Right renal cortex interstitium (tissue), 3 donors: Measurements from ENCODE around the gene FKBP1A. TPM values are rescaled to one million over a fixed set of nuclear protein-coding genes. Genes with fewer than 3 reads are reported as not detected.
"Not testable (repeated sequence)": the region's sequence is repeated elsewhere in the genome, so short reads cannot be mapped to it uniquely, and the experiment has no call there.

Source experiments
- DNase-seq, 3 donors: peaks; one replicate each; pipeline ENCODE4 v3.0.0-alpha.2; 2013; ENCODE audit warnings: low read depth in 3 of 3, low spot score in 2 of 3
- polyA plus RNA-seq, 3 donors: library from polyadenylated mRNA; unstranded; fragments of 120-200 nt; gene quantifications; one replicate each; pipeline ENCODE4 v1.2.1, GENCODE V29; 2013; ENCODE audit not compliant: insufficient read length in 3 of 3

Gene FKBP1A
- polyA plus RNA-seq, 3 donors, result 388 to 407 (median 406) TPM

GRCh38 chr20:1369970-1370369 is 22.9 kb downstream of the FKBP1A start:
- DNase-seq, result no peak

DNA sequence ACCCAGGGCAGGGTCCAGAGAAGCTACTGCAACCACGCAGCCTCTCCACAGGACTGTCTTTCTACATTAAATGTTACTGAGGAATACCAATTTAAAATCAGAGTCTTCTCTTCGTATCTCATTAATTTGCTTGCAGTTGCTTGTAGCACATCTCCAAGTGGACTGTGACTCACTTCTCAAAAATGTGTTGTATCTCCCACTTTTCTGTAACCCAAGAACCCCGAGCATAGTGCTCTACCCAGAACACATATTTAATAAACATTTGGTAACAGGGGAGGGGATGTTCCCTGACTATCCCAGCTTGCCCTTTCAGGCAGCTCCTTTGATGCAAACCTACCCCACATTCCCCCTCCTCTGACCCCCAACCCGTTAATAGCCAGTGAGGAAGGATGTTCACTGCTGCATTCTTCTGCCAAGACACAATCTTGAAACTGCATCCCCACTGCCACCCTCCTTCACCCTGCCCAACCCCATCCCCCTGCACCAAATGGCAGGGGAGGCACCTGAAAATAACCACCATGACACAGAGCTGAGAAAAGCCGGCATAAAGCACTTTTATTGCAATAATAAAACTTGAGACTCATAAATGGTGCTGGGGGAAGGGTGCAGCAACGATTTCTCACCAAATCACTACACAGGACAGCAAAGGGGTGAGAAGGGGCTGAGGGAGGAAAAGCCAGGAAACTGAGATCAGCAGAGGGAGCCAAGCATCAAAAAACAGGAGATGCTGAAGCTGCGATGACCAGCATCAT is 24.2 kb downstream of the FKBP1A start:
- no peak for DNase-seq

DNA sequence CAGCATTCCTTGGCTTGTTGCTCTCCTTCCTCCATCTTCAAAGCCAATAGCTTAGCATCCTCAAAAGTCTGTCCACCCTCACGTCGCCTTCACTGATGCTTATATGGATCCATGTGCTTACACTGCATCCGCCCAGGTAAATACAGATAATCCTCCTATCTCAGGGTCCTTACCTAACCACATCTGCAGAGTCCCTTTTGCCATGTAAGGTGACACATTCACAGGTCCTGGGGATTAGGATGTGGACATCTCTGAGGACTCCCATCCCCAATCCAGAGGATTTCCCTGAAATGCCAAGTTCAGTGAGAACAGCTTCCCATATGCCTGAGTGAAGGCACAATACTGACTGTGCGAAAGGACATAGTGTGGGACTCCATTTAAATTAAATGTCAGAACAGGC is 25.4 kb downstream of the FKBP1A start:
- DNase-seq, result no peak

GRCh38 chr20:1364106-1364505 is 28.7 kb downstream of the FKBP1A start:
- no peak for DNase-seq

GRCh38 chr20:1363522-1363921 is 29.3 kb downstream of the FKBP1A start:
- DNase-seq, result no peak

GRCh38 chr20:1362484-1362883 is 30.4 kb downstream of the FKBP1A start:
- no peak for DNase-seq

DNA sequence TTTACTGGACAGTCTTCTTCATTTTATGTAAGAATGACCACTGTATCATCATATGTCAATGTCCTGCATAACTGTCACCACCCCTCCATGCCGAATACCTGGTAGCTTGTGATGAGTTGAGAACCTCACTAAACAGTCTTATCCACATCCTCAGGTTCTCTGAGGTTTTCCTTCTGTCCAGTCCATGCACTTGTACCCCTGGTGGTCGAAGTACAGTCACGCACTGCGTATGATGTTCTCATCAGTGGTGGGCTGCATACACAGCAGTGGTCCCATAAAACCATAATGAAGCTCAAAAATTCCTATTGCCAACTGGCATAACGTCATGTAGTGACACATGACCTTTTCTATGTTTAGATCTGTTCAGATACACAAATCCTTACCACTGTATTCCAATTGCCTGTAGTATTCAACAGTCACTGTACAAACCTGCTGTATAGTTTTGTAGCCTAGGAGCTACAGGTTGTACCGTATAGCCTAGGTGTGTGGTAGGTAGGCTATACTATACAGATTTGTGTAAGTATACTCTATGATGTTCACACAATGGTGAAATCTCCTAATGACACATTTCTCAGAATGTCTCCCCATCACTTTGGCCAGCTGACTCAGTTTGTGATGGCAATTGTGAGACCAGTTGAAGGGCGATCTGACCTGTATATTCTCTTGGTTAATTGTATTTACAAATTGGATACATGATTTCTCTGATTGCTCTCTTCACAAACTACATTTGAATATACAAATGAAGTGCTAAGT is 32.6 kb downstream of the FKBP1A start:
- DNase-seq, result no peak

GRCh38 chr20:1357921-1358671 is 34.8 kb downstream of the FKBP1A start:
- no peak for DNase-seq

DNA sequence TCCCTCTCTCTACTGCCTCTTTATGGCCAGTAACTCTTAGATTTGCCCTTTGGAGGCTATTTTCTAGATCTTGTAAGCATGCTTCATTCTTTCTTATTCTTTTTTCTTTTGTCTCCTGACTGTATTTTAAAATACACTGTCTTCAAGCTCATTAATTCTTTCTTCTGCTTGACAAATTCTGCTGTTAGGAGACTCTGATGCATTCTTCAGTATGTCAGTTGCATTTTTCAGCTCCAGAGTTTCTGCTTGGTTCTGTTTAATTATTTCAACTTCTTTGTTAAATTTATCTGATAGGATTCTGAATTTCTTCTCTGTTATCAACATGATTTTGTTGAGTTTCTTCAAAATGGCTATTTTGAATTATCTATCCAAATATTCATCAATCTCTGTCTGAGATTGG is 38.9 kb downstream of the FKBP1A start:
- DNase-seq, result no peak

DNA sequence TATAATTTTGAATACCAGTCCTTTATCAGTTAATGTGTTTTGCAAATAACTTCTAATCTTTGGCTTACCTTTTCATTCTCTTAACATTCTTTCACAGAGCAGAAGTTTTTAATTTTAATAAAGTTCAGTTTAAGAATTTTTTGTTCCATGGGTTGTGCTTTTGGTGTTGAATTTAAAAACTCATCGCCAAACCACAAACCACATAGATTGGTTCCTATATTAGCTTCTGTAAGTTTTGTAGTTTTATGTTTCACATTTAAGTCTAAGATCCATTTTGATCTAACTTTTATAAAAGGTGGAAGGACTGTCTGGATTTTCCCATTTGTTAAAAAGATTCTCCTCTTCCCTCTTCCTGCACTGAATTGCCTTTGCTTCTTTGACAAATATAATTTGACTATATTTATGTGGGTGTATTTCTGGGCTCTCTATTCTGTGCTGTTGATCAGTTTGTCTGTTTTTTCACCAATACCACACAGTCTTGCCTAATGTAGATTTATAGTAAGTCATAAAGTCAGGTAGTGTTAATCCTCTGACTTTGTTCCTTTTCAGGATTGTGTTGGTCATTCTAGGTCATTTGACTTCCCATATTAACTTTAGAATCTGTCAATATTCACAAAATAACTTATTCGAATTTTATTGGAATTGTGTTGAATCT is 46.4 kb downstream of the FKBP1A start:
- no peak for DNase-seq

DNA sequence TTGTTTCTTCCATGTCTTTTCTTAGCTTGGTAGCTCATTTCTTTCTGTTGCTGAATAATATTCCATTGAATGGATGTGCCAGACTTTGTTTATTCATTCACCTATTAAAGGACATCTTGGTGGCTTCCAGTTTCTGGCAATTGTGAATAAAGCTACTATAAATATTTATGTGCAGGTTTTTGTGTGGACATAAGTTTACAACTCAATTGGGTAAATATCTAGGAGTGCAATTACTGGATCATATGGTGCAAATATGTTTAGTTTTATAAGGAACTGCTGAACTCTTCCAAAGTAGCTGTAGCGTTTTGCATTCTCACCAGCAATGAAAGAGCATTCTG is 47.1 kb downstream of the FKBP1A start:
- DNase-seq, result no peak

GRCh38 chr20:1345030-1345755 is 47.7 kb downstream of the FKBP1A start:
- DNase-seq, result no peak

DNA sequence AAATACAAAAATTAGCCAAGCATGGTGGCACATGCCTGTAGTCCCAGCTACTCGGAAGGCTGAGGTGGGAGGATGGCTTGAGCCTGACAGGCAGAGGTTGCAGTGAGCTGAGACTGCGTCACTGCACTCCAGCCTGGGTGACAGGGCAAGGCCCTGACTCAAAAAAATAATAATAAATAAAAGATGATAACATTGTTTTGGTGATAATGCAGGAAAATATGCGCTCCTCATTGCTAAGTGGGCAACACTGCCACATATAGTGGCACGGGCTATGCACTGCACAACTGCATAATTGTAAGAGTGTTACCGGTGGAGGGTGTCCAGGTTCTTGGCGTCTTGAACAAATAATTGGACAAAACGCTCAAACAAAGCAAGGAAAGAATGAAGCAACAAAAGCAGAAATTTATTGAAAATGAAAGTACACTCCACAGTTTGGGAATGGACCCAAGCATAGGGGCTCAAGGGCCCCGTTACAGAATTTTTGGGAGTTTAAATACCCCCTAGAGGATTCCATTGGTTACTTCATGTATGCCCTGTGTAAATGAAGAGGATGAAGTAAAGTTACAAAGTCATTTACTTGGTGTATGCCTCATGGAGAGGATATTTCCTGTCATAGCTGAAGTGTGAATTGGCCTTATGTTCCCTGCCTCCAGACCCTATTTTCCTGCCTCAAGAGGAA is 49.3 kb downstream of the FKBP1A start:
- DNase-seq, result not testable (repeated sequence)

DNA sequence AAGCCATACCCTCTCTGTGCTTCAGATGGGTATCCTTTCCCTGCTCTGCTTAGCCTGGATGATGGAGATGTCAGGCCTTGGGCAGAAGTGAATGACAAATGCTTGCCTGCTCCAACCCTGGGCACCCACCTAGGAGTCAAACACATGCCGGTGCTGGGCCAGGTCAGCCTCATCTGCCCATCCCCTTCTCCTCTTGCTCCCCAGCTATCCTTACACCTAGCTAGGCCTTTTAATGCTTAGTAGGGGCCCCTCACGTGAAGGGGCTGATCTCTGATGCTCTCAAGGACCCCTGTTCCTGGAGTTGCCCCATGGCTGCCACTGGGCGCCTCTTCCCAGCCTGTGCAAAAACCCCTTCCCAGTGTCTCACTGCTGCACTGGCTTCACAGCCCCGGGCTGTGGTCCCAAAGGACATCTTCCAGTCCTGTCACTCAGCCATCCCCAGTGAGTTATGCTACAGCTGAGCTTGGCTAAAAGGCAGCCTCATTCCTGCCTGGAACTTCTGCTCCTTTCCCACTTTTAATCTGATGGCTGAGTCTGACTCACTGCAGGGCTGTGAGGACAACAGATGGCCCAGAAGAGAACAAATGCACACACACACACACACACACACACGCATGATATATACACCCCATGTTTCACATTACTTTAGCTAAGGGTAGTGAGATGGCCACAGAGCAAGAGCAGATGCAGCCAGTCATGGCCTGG is 51.1 kb downstream of the FKBP1A start:
- DNase-seq, result no peak

DNA sequence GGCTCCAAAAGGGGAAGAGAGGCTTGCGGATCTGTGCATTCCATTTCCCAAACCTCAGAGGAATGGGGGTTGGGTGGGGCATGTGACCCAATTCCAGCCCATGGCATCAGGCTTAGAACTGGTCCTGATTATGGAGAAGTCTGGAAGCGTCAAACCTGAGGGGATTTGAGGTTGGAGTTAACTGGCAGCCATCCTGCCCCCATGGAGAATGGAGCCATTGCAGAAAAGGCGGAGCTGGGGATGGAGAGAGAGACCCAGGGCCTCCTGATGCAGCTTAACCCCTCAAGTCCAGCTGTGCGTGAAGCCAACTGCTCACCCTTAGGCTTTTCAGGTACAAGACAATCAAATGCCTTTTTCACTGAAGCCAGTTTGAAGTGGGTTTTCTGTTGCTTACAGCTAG is 54.1 kb downstream of the FKBP1A start:
- no peak for DNase-seq

GRCh38 chr20:1338096-1338495 is 54.8 kb downstream of the FKBP1A start:
- DNase-seq, result no peak

- no peak for DNase-seq
Observed at GRCh38 chr20:1337441-1337840, 55.4 kb downstream of the FKBP1A start.

DNA sequence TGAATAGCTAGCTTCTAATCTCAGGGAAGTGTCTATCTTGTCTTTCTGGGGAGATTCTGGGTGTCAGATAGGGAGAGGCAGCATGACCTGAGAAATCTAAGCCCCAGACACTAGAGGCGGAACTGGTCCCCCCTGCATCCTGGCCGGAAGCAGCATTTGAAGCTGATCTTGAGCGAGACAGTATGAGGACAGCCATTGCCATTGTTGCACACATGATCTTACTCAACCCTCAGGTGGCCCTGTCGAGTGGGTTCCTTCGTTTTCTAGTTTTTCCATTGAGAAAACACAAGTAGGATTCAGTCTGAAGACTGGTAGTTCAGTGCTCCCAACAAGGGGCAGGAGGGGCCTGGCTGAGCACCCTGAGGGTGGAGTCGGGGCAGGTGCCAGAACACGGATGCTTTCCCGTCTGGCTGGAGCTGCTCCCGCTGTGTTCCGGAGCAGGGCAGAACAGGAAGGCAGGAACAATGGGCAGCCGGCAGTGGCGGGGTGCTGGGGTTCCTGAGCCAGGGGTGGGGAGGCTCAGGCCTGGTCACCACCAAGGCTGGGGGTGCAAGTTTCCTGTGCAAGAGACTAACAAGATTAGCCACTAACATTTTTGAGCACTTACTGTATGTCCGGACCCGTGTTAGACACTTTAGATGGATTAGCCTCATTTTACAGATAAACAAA is 56.0 kb downstream of the FKBP1A start:
- no peak for DNase-seq
